ENCODE measurements around the gene SLC6A16. TPM values are rescaled to one million over a fixed set of nuclear protein-coding genes. Genes with fewer than 3 reads are reported as not detected.
"Not testable (repeated sequence)": the region's sequence is repeated elsewhere in the genome, so short reads cannot be mapped to it uniquely, and the experiment has no call there.

The SLC6A16 gene
- total RNA-seq, 1 donor from 2014 or later = 5.3 TPM

DNA sequence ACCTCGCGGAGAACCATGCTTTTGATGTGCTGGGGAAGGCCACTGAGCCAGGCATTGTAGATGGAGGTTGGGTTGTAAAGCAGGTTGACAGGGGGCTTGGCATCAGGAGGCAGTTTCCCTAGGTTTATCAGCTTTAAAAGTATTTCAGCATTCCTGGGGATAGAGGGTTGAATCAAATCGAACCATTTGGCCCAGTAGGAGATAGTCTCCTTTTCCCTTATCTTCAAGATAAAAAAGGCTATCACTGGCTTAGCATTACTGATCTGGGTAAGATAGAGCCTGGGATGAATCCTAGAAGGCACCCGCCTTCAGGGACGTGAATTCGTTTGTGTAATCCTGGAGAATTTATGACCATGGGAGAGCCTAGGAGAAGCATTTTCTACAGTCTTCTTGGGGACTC is 30.6 kb downstream of the SLC6A16 start:
- H3K9me3 Mint-ChIP-seq (ENCODE audit: unreplicated experiment) = no peaks in the 10 kb centered on the region
- DNase-seq (ENCODE audit: extremely low spot score, unreplicated experiment) = peak; percentile 21
- H3K4me3 Mint-ChIP-seq (ENCODE audit: unreplicated experiment) = no peak overlapping the region
- TF ChIP-seq CTCF (IDR thresholded peaks at IDR 0.05) = no peak
- H3K36me3 Mint-ChIP-seq (ENCODE audit: unreplicated experiment) = peaks cover 3% of the 10 kb centered on the region
- no peak overlapping the region for H3K27ac Mint-ChIP-seq (ENCODE audit: unreplicated experiment)
- H3K27me3 Mint-ChIP-seq (ENCODE audit: unreplicated experiment) = no peaks in the 10 kb centered on the region
- peaks cover 8% of the 10 kb centered on the region for H3K4me1 Mint-ChIP-seq (ENCODE audit: unreplicated experiment)

- no peaks in the 10 kb centered on the region for H3K4me1 Mint-ChIP-seq (ENCODE audit: unreplicated experiment)
- peak; percentile 62 for DNase-seq (ENCODE audit: extremely low spot score, unreplicated experiment)
These were observed 34.5 kb downstream of the SLC6A16 start for GRCh38 chr19:49290517-49290916.

GRCh38 chr19:49289286-49289685 is 35.7 kb downstream of the SLC6A16 start:
- DNase-seq (ENCODE audit: extremely low spot score, unreplicated experiment); H3K36me3 Mint-ChIP-seq (ENCODE audit: unreplicated experiment); H3K9me3 Mint-ChIP-seq (ENCODE audit: unreplicated experiment); H3K4me3 Mint-ChIP-seq (ENCODE audit: unreplicated experiment); H3K27me3 Mint-ChIP-seq (ENCODE audit: unreplicated experiment); H3K4me1 Mint-ChIP-seq (ENCODE audit: unreplicated experiment); H3K27ac Mint-ChIP-seq (ENCODE audit: unreplicated experiment): not testable (repeated sequence)

More at GRCh38 chr19:49290517-49290916, 34.5 kb downstream of the SLC6A16 start:
- H3K36me3 Mint-ChIP-seq (ENCODE audit: unreplicated experiment) = peaks cover 3% of the 10 kb centered on the region
- TF ChIP-seq CTCF (IDR thresholded peaks at IDR 0.05) = no peak
- no peak overlapping the region for H3K27ac Mint-ChIP-seq (ENCODE audit: unreplicated experiment)
- peaks cover 5% of the 10 kb centered on the region for H3K9me3 Mint-ChIP-seq (ENCODE audit: unreplicated experiment)
- H3K4me3 Mint-ChIP-seq (ENCODE audit: unreplicated experiment) = no peak overlapping the region
- peaks cover 2% of the 10 kb centered on the region for H3K27me3 Mint-ChIP-seq (ENCODE audit: unreplicated experiment)

GRCh38 chr19:49288205-49288604 is 36.8 kb downstream of the SLC6A16 start:
- not testable (repeated sequence) for H3K27me3 Mint-ChIP-seq (ENCODE audit: unreplicated experiment); H3K4me1 Mint-ChIP-seq (ENCODE audit: unreplicated experiment); H3K9me3 Mint-ChIP-seq (ENCODE audit: unreplicated experiment); H3K4me3 Mint-ChIP-seq (ENCODE audit: unreplicated experiment); H3K36me3 Mint-ChIP-seq (ENCODE audit: unreplicated experiment); H3K27ac Mint-ChIP-seq (ENCODE audit: unreplicated experiment)
- peak; percentile 57 for DNase-seq (ENCODE audit: extremely low spot score, unreplicated experiment)

DNA sequence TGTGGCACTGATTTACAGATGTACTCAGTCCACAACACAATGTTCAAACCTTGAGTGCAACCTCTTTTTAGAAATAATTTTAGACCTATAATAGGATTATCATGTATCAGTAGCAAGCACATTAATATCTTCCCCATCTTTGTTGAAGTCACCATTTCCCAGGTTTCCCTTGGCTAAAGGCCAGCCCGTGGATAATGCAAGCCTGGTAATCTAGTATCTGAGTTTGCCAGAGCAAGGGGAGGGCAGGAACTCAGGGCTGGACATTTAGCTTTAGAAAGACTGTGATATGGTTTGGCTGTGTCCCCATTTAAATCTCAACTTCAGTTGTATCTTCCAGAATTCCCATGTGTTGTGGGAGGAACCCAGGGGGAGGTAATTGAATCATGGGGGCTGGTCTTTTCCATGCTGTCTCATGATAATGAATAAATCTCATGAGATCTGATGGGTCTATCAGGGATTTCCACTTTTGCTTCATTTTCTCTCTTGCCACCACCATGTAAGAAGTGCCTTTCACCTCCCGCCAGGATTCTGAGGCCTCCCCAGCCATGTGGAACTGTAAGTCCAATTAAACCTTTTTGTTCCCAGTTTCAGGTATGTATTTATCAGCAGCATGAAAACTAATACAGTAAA is 37.7 kb downstream of the SLC6A16 start:
- Mint-ChIP-seq H3K27me3 (ENCODE audit: unreplicated experiment) (peaks cover 2% of the 10 kb centered on the region), H3K27ac (ENCODE audit: unreplicated experiment) (no peak overlapping the region), H3K4me1 (ENCODE audit: unreplicated experiment) (no peaks in the 10 kb centered on the region), H3K9me3 (ENCODE audit: unreplicated experiment) (peaks cover 5% of the 10 kb centered on the region), H3K36me3 (ENCODE audit: unreplicated experiment) (no peaks in the 10 kb centered on the region), H3K4me3 (ENCODE audit: unreplicated experiment) (no peak overlapping the region)
- TF ChIP-seq CTCF (IDR thresholded peaks at IDR 0.05) = no peak
- no peak for DNase-seq (ENCODE audit: extremely low spot score, unreplicated experiment)

DNA sequence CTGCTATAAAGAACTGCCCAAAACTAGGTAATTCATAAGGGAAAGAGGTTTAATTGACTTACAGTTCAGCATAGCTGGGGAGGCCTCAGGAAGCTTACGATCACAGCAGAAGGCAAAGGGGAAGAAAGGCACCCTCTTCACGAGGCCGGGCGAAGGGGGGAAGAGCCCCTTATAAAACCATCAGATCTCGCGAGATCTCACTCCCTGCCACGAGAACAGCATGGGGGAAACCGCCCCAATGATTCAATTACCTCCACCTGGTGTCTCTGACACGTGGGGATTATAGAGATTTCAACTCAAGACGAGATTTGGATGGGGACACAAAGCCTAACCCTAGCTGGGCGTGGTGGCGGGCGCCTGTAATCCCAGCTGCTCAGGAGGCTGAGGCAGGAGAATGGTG is 42.8 kb downstream of the SLC6A16 start:
- H3K9me3 Mint-ChIP-seq (ENCODE audit: unreplicated experiment) = no peaks in the 10 kb centered on the region
- H3K4me1 Mint-ChIP-seq (ENCODE audit: unreplicated experiment) = no peaks in the 10 kb centered on the region
- H3K4me3 Mint-ChIP-seq (ENCODE audit: unreplicated experiment) = no peak overlapping the region
- no peak overlapping the region for H3K27ac Mint-ChIP-seq (ENCODE audit: unreplicated experiment)
- DNase-seq (ENCODE audit: extremely low spot score, unreplicated experiment) = no peak
- H3K36me3 Mint-ChIP-seq (ENCODE audit: unreplicated experiment) = no peaks in the 10 kb centered on the region
- peaks cover 4% of the 10 kb centered on the region for H3K27me3 Mint-ChIP-seq (ENCODE audit: unreplicated experiment)
- TF ChIP-seq CTCF (IDR thresholded peaks at IDR 0.05) = no peak
